Ishikawa (cell line): ENCODE data around the gene STIMATE.

Experiments used
- CEBPB ChIP-seq: IDR thresholded peaks from 2 replicates; pipeline ENCODE4 v1.6.1; 2012
- CREB1 ChIP-seq: IDR thresholded peaks from 2 replicates; pipeline ENCODE4 v1.6.1; 2012; ENCODE audit warnings: low read depth
- EGR1 ChIP-seq: IDR thresholded peaks from 2 replicates; pipeline ENCODE4 v1.6.1; 2012
- EP300 ChIP-seq: IDR thresholded peaks from 2 replicates; pipeline ENCODE4 v1.6.1; 2012; ENCODE audit warnings: borderline replicate concordance
- FOXM1 ChIP-seq: IDR thresholded peaks from 2 replicates; pipeline ENCODE4 v1.6.1; 2012; ENCODE audit warnings: low read depth, borderline replicate concordance
- MAX ChIP-seq: IDR thresholded peaks from 2 replicates; pipeline ENCODE4 v1.6.1; 2012
- NFIC ChIP-seq: IDR thresholded peaks from 2 replicates; pipeline ENCODE4 v1.6.1; 2012
- RAD21 ChIP-seq: IDR thresholded peaks from 2 replicates; pipeline ENCODE4 v1.6.1; 2012; ENCODE audit warnings: low read depth
- REST ChIP-seq: IDR thresholded peaks from 2 replicates; pipeline ENCODE4 v1.6.1; 2012; ENCODE audit warnings: low read depth, mild to moderate bottlenecking
- TAF1 ChIP-seq: IDR thresholded peaks from 2 replicates; pipeline ENCODE4 v1.6.1; 2012; ENCODE audit warnings: low read depth, mild to moderate bottlenecking
- TCF12 ChIP-seq: IDR thresholded peaks from 2 replicates; pipeline ENCODE4 v1.6.1; 2012; ENCODE audit warnings: low read depth
- TEAD4 ChIP-seq: IDR thresholded peaks from 2 replicates; pipeline ENCODE4 v1.6.1; 2012
- USF1 ChIP-seq: IDR thresholded peaks from 2 replicates; pipeline ENCODE4 v1.6.1; 2012
- YY1 ChIP-seq: IDR thresholded peaks from 2 replicates; pipeline ENCODE4 v1.6.1; 2012; ENCODE audit warnings: low read depth
- ZBTB7A ChIP-seq: IDR thresholded peaks from 2 replicates; pipeline ENCODE4 v1.6.1; 2012; ENCODE audit warnings: low read depth

Gene STIMATE

GRCh38 chr3:52809149-52809548, 88.2 kb downstream of the STIMATE start:
- TF ChIP-seq NFIC = no peak
- no peak for TF ChIP-seq REST
- no peak for TF ChIP-seq USF1
- no peak for TF ChIP-seq CEBPB
- TF ChIP-seq YY1 = no peak
- TF ChIP-seq ZBTB7A = no peak
- no peak for TF ChIP-seq EP300
- TF ChIP-seq MAX = no peak
- TF ChIP-seq RAD21 = no peak
- TF ChIP-seq EGR1 = no peak
- TF ChIP-seq FOXM1 = no peak
- TF ChIP-seq TAF1 = no peak

GRCh38 chr3:52805270-52806039, 91.9 kb downstream of the STIMATE start:
- TF ChIP-seq YY1 (no peak), EGR1 (no peak), CEBPB (no peak), CREB1 (no peak), TEAD4 (no peak), TCF12 (no peak), NFIC (no peak), ZBTB7A (no peak), FOXM1 (no peak), TAF1 (no peak), RAD21 (no peak), REST (no peak)

GRCh38 chr3:52801839-52802238, 95.5 kb downstream of the STIMATE start:
- TF ChIP-seq FOXM1 (no peak), RAD21 (no peak), CEBPB (no peak), ZBTB7A (no peak), CREB1 (no peak), MAX (no peak), EP300 (no peak), REST (no peak)

GRCh38 chr3:52800079-52800478, 97.3 kb downstream of the STIMATE start:
- TF ChIP-seq NFIC (no peak), MAX (no peak), REST (no peak), TAF1 (no peak), TCF12 (no peak), FOXM1 (no peak), CREB1 (no peak), ZBTB7A (no peak), YY1 (no peak), CEBPB (no peak), RAD21 (no peak), EP300 (no peak), TEAD4 (no peak), USF1 (no peak), EGR1 (no peak)
